Erythroblast (primary cell): ENCODE results near the gene CYP4F3.
"Not testable (repeated sequence)": the region's sequence is repeated elsewhere in the genome, so short reads cannot be mapped to it uniquely, and the experiment has no call there.

Source experiments
- DNase-seq, 2 experiments: peaks; one replicate each; lab custom pipeline; 2025; lab: John Stamatoyannopoulos, UW
- GATA1 ChIP-seq: IDR thresholded peaks from 2 replicates; pipeline ENCODE4 v1.6.1; 2011; ENCODE audit warnings: low read depth, mild to moderate bottlenecking, control low read depth, low read length, moderate library complexity
- POLR2A ChIP-seq: IDR thresholded peaks from 2 replicates; pipeline ENCODE4 v1.6.1; 2011; ENCODE audit warnings: mild to moderate bottlenecking, low read length

CYP4F3 gene

DNA sequence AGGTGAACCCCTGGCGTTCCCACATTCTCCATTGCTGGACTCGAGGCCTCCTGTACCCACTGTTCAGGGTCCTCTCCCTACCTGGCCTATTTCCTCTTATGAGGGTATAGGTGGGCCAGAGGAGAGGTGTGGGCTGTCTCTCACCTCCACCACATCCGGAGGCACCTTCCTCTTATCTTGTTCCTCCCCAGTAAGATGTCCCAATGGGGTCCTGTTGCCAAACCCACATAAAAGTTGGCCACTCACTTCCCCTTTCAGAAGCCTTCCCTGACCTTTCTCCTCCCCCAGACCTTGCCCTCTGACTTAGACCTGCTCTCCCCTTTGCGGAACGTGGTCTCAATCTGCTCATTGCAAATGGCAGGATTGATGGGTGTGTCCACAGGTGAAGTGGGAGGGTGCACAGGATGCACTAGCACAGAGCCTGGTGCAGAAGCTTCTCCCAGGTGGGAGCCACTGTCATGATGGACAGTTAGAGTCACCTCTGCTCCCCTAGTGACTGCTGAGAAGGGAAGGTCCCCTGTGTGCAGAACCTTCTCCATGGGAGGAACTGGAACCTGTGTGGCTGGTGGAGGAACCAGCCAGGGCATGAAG, 1.3 kb downstream of the CYP4F3 start:
- DNase-seq, result peak; percentile 17 to 41

DNA sequence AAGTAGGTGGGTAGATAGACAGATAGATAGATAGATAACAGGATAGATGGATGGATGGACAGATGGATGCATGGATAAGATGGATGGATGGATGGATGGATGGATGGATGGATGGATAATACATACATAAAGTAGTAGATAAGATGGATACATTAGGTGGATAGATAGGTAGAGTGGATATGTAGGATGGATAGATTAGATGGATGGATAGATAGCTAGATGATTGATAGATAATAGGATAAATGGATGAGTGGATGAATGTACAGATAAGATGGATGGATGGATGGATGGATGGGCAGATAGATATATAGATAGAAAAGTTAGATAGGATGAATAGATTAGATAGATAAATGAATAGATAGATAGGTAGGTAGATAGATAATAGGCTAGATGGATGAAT, 2.1 kb downstream of the CYP4F3 start:
- no peak for DNase-seq
- TF ChIP-seq GATA1 (no peak), POLR2A (no peak)

More for the DNA sequence above, 1.3 kb downstream of the CYP4F3 start:
- TF ChIP-seq POLR2A (no peak), GATA1 (no peak)

DNA sequence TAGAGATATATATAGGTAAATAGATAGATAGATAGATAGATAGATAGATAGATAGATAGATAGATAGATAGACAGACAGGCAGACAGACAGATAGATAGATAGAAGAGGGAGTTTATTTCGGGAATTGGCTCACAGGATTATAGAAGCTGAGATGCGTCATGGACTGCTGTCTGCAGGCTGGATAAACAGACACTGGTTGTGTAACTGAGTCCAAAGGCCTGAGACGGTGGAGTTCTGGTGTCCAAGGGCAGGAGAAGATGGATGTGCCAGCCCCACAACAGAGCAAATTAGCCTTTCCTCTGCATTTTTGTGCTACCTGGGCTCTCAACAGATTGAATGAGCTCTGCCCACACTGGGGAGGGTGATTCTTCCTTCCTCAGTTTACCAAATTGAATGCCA, 2.7 kb downstream of the CYP4F3 start:
- no peak for TF ChIP-seq GATA1
- no peak for DNase-seq

DNA sequence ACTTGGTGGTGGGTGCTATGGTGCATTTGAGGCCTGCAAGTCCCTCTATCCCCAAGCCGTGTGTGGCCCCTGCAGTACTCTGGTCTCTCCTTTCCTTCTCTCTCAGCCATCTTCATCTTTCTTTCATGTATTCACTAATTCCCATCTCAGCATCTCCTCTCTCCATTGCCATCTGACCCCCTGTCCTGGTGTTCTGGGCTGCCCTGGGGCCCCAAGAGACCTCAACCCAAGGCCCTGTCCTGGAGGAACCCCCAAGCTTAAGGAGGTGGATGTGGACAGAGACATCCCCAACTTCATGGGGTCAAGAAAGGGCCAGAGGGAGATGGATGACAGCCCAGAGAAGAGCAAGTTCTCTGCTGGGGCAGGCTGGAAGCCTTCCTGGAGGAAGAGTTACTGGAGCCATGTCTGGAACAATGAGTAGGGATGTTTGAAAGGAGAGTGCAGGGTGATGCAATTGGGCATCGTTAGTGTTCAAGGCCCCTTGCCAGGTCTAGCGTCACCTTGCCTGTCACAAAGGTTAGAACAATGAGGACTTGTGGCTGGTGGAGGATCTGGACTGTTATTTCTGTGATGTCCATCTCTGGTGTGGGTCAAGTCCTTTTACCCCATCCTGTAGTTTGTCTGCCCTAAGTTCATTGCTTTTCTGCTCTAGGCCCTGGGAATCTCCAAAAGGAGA, 3.5 kb downstream of the CYP4F3 start:
- DNase-seq, result no peak
- TF ChIP-seq GATA1 (no peak), POLR2A (no peak)

DNA sequence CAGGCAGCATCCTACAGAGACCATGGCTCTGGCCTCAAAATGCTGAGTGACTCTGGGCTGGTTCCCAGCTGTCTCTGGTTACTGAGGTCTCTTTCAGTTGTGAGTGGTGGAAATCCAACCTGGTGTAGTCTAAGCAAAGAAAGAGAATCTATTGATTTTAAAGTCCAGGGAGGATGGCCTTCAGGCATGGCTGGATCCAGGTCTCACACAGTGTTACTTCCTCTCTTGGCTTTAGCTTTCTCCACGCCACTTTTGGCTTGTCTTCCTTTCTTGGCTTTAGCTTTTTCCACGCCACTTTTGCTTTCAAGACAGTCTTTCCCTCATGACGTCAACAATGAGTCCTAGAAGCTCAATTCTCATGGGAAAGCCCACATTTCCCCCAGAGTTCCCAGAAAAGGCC, 4.1 kb downstream of the CYP4F3 start:
- TF ChIP-seq POLR2A (no peak), GATA1 (no peak)
- DNase-seq, result no peak

DNA sequence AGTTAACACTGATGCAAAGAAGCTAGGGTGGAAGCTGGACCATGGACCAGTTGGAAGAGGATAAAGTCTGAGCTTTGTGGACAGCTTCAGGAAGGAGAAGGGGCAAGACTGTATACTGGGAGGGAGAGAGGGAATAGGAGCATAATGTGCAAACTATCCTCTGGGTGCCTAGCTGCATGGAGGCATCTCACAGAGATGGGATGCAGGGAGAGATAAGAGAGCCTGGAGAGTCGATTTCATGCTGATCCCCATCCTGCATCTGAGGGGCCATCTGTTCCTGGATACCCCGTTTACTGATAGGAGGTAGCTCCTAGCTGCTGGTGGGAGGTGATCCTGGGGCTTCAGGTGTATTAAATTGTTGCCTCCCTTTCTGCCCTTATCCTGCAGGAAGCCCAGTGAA, 8.8 kb downstream of the CYP4F3 start:
- no peak for TF ChIP-seq POLR2A
- TF ChIP-seq GATA1, result no peak
- no peak for DNase-seq

DNA sequence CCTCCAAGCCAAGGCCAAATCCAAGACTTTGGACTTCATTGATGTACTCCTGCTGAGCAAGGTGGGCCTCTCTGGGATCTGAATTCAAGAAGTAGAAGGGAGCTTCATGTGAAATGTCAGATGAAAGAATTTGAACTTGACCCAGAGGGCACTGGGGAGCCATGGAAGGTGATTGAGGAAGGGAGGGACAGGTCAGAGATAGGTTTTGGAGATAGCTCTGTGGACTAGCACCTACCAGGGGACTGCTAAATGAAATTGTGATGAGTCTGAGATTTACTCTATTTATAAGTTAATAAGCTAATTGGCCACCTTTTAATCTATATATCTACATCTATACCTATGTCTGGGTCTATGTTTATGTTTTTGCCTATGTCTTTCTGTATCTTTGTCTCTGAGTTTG, 9.4 kb downstream of the CYP4F3 start:
- not testable (repeated sequence) for DNase-seq

DNA sequence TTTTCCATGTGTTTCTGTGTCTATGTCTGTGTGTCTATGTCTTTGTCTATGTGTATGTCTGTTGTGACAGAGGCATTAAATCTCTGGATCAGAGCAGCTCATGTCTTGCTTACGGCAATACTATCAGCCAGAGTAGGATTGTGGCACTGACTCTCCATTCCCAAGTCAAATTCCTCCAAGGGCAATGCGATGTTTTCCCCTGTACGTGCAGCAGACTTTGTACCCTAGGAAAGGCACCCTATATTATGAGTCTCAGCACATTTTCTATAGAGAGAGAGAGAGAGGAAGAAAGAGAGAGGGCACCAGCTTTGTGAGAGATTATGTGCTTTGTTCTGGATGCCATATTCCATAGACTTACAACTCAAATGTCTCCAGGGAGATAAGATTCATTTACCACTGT, 11.1 kb downstream of the CYP4F3 start:
- DNase-seq, result no peak

DNA sequence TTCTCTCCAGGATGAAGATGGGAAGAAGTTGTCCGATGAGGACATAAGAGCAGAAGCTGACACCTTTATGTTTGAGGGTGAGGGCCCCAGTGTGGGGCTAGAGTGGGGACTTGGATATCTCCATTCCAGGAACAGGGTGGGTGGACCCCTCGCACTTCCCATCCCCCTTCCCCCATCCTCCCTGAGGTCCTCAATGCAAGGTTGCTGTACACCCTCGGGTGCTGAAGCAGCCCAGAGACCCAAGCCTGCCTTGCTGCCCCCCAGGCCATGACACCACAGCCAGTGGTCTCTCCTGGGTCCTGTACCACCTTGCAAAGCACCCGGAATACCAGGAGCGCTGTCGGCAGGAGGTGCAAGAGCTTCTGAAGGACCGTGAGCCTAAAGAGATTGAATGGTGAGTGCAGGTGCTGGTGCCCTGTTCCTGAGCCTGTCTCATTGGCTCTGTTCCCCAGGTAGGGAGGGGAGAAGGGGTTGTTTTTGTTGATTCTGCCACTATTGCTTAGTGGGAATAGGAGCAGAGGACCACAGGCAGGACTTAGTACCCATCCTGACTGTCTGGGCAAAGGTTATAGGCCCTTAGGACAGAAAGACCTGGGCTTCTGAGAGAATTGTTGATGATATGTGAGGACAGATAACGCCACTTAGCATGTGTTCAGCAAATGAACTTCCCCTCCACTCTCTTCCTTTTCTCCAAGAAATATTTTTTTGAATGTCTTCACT, 12.0 kb downstream of the CYP4F3 start:
- TF ChIP-seq GATA1 (no peak), POLR2A (no peak)
- DNase-seq, result no peak

More for the DNA sequence above, 11.1 kb downstream of the CYP4F3 start:
- TF ChIP-seq GATA1, result no peak
- TF ChIP-seq POLR2A, result no peak

DNA sequence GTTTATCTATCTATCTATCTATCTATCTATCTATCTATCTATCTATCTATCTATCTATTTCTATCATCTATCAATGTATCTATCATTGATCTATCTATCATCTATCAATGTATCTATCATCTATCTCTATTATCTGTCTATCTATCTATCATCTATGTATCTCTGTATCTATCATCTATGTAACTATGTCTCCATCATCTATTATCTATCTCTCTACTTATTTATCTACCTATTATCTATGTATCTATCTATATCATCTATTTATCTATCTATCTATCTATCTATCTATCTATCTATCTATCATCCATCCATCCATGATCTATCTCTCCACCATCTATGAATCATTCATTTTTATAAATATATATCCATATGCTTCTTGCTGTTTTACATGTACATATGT, 15.8 kb downstream of the CYP4F3 start:
- TF ChIP-seq GATA1, result no peak
- no peak for TF ChIP-seq POLR2A
- no peak for DNase-seq

DNA sequence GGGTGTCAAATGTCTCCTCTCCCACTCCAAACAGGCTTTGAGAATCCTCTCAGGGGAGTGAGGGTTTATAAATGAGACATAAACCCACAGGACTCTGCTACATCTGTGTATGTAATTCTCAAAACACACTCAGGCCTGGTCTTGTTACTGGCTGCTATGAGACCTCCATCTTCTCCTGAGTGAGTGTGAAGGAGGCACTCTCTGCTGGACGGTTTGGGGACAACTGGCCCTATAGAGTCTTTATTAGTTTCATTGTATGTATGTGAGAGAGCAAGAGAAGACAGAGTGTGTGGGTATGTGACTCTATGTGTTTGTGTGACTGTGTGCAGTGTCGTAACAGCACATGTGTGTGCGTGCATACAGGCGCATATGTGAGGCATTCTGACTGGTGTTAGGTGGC, 22.6 kb downstream of the CYP4F3 start:
- no peak for TF ChIP-seq POLR2A
- no peak for TF ChIP-seq GATA1
- peak in 1 of 2 experiments; percentile 26 for DNase-seq

DNA sequence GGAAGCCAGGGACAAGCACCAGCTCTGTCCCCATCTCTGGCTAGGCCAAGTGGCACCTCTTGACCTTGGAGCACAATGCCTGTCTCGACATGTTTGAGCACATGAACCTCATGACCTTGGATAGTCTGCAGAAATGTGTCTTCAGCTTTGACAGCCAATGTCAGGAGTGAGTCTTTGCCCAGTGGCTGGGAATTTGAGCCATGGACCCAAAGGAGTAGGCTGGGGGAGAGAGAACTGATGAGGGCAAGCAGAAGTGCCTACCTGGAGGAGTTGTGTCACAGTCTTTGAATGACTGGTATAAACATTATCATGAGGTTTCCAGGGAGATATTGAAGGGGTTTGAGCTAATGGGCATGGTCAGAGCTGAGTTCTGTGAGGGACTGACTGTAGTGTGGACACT, 25.5 kb downstream of the CYP4F3 start:
- no peak for DNase-seq
- TF ChIP-seq POLR2A (no peak), GATA1 (no peak)

DNA sequence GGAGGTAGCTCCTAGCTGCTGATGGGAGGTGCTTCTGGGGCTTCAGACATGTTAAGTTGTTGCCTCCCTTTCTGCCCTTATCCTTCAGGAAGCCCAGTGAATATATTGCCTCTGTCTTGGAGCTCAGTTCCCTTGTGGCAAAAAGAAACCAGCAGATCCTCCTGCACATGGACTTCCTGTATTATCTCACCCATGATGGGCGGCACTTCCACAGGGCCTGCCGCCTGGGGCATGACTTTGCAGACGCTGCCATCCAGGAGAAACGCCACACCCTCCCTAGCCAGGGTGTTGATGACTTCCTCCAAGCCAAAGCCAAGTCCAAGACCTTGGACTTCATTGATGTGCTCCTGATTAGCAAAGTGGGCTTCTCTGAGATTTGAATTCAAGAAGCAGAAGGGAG, 26.2 kb downstream of the CYP4F3 start:
- peak; percentile 17 to 58 for DNase-seq
- TF ChIP-seq POLR2A (no peak), GATA1 (no peak)

DNA sequence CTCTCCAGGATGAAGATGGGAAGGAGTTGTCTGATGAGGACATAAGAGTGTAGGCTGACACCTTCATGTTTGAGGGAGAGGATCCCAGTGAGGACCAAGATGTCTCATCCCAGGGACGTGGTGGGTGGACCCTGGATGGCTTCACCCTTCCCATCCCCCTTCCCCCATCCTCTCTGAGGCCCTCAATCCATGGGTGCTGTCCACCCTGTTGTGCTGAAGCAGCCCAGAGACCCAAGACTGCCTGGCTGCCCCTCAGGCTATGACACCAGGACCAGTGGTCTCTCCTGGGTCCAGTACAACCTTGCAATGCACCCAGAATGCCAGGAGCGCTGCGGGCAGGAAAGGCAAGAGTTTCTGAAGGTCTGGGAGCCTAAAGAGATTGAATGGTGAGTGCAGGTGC, 28.7 kb downstream of the CYP4F3 start:
- TF ChIP-seq POLR2A (no peak), GATA1 (no peak)
- no peak for DNase-seq
